Stimulated activated CD4-positive, alpha-beta T cell treated with anti-CD3 and anti-CD28 coated beads, TNF-alpha, amount 100 ng/mL, for 48 hours (primary cell): ENCODE results near the gene AP4E1.
"Not testable (repeated sequence)": the region's sequence is repeated elsewhere in the genome, so short reads cannot be mapped to it uniquely, and the experiment has no call there.

ENCODE experiments used
- DNase-seq, 3 donors: peaks; one replicate each; pipeline ENCODE4 v3.0.0-alpha.2; 2020; ENCODE audit warnings: low read depth in 3 of 3

AP4E1 gene

DNA sequence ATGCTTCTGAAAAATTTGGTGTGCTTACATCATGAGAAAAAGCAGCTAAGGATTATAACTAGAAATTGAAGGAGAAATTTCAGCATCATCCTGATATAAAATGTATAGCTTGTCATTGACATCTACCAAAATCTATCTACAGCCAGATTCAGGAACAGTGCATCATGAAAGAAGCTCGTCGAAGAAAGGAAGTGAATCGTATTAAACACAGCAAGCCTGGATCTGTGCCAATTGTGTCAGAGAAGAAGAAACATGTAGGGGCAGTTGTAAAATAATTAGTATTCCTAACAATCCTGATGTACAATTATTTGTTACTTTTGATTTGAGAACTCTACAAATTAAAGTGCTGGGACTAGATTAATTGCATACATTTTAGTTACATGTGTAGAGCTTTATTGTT, 37.2 kb downstream of the AP4E1 start:
- DNase-seq, result no peak

GRCh38 chr15:50950745-50951144, 42.3 kb downstream of the AP4E1 start:
- not testable (repeated sequence) for DNase-seq

GRCh38 chr15:50953302-50953701, 44.8 kb downstream of the AP4E1 start:
- DNase-seq, result no peak

GRCh38 chr15:50954837-50955236, 46.4 kb downstream of the AP4E1 start:
- not testable (repeated sequence) for DNase-seq

GRCh38 chr15:50959717-50960116, 51.2 kb downstream of the AP4E1 start:
- DNase-seq, result no peak

DNA sequence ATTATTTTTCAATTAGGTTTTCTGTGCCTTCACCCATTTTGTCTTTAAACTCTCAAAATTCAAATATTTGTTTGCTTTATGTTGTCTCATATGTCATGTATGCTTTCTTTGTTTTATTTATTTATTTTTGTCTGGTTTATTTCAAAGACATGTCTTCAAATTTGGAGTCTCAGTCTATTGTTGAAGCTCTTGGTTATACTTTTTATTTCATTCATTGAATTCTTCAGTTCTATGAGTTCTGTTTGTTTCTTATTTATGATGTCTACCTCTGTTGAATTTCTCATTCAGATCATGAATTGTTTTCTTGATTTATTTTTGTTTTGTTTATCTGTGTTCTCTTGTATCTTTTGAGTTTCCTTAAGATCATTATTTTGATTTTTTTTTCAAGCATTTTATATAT, 55.6 kb downstream of the AP4E1 start:
- no peak for DNase-seq

- DNase-seq, result no peak
Observed at GRCh38 chr15:50968353-50968752, 59.9 kb downstream of the AP4E1 start.

DNA sequence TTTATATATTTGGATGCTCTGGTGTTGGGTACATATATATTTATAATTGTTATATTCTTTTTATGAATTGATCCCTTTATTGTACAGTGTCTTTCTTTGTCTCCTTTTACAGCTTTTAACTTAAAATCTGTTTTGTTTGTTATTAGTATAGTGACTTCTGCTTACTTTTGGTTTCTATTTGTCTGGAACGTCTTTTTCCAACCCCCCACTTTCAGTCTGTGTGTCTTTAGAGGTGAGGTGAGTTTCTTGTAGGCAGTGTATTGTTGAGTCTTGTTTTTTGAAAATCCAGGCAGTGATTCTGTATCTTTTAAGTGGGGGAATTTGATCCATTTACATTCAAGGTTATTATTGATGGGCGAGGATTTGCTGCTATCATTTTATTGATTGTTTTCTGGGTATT, 62.0 kb downstream of the AP4E1 start:
- no peak for DNase-seq

GRCh38 chr15:50971115-50971514, 62.6 kb downstream of the AP4E1 start:
- no peak for DNase-seq

DNA sequence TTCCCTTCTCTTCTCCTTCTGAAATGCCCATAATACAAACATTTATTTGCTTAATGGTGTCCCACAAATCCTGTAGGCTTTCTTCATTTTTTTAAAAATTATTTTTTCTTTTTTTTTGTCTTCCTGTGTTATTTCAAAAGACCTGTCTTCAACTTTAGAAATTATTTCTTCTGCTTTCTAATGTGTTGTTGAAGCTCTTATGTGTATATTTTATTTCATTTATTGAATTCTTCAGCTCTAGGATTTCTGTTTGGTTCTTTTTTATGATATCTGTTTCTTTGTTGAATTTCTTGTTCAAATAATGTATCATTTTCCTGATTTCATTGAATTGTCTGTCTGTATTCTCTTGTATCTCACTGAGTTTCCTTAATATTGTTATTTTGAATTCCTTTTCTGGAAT, 63.1 kb downstream of the AP4E1 start:
- DNase-seq, result no peak

GRCh38 chr15:50973605-50974004, 65.1 kb downstream of the AP4E1 start:
- no peak for DNase-seq

DNA sequence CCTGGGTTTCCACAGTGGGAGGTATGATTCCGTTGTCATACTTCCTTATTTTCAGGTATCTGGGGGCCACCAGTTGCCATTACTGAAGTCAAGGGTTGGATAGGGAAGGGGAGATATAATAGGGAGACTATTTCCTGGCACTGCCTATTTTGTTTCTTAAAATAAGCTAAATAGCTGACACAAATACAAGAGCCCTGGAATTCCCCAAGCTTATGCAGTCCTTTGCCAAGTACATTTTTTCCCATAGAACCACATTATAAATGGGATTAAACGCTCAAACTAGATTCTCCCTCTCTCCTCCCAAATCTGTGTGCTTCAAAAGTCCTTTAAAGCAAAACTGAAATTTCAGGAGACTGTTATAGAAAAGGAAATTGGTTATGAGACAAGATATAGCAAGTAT, 68.7 kb downstream of the AP4E1 start:
- no peak for DNase-seq

DNA sequence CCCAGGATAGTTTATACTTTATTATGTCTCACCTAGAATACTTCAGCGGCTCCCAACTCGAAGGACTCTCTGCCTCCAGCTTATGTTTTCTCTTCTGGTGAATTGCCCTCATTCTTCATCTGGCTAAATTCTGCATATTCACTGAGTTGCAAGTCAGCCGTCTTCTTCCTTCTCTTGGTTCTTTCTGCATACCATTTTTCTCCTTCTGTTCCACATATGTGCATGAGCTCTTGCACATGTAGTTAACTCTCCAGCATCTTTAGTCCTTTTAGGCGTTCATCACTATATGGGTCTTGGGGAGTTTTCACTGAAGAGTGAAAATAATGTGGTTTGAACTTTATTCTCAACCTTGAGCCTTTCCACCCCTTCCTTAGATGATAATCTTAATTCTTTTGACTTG, 70.1 kb downstream of the AP4E1 start:
- no peak for DNase-seq

DNA sequence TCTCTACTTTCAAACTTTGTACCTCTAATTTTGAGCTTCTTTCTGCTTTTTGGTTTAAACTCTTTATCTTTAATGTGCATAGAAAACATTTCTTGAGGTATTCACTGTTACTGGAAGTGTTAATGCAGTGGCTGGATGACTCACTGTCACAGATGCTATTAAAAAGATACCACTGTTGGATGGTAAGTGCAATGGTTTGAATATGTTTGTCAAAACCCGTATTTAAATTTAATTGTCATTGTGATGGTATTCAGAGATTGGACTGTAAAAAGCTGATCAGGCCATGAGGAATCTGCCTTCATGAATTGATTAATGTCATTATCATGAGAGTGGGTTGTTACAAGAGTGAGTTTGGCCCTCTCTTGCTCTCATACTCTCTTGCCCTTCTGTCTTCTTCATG, 70.6 kb downstream of the AP4E1 start:
- no peak for DNase-seq

GRCh38 chr15:50993598-50993997, 85.1 kb downstream of the AP4E1 start:
- no peak for DNase-seq

DNA sequence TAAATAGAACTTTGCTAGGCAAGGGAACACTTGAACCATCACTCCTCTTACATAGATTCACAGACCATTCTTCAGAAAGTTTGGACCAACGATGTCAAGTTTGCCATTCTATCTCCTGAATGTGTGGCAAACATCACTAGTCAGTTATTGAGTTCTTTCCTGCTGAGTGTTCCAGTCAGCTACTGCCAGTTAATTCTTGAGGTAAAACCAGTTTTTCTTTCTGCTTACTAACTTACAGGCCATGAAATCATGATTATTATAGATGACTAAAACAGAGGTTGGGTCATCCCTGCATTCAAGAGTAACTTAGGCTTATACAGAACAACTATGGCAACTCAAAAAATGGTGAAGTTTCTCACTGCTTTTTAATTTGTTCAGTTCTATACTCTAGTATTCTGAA, 88.2 kb downstream of the AP4E1 start:
- no peak for DNase-seq

DNA sequence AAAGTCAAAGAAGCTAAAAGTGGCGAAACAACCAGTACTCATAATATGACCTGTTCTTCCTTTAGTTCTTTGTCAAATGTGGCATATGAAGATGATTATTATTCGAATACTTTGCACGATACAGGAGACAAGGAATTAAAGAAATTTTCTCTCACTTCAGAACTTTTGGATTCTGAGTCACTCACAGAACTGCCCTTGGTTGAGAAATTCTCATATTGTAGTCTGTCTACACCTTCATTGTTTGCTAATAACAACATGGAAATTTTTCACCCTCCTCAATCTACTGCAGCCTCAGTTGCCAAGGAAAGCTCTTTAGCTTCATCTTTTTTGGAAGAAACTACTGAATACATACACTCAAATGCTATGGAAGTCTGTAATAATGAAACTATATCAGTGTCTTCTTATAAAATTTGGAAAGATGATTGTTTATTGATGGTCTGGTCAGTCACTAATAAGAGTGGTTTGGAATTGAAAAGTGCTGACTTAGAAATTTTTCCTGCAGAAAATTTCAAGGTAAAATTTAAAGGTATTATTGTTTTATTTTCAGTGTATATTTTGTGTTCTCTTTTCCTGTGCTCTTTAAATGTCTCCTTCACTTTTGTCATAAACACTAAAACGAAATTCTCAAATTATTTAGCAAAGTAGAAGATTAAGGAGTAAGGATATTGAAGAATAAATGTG, 89.0 kb downstream of the AP4E1 start:
- DNase-seq, result no peak

- no peak for DNase-seq
Observed at GRCh38 chr15:51004103-51004551, 95.6 kb downstream of the AP4E1 start.

- no peak for DNase-seq
Observed at GRCh38 chr15:51006336-51006985, 98.0 kb downstream of the AP4E1 start.

- DNase-seq, result no peak
Observed at GRCh38 chr15:51007131-51007666, 98.7 kb downstream of the AP4E1 start.

DNA sequence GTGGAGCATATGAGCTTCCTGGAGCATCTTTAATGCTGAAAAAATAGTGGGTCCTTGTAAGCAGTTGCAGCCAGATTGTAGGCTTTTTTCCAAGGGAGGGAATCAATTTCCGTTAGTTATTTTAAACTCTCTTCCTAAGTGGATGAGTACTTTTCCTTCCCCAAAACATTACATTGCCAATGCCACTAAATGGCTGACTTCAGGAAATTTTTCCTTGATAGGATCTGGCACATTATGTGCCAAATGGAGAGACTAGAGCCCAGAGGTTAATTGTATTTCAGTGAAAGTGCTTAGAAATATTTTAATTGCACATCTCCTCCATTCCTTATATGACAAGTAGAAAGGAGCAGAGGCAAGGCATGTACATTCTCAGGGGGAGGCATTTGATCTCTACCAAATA, 102.7 kb downstream of the AP4E1 start:
- no peak for DNase-seq

DNA sequence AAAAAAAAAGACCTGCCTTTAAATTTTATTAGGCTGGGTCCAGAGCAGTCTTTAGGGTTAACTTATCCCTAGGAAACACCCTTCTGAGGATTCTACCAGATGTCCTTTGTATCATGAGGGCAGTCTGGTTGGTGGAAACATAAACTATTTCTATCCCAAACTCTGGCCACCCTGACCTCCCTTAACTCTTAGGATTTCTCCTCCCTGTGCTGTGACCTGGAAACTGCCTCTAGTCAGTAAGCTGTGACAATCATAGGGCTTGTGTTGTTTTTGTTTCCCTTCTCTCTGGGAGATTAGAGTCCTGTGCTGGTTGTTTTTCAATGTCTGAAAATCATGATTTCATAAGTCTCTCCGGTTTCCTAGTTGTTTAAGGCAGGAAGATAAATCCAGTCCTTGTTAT, 108.1 kb downstream of the AP4E1 start:
- DNase-seq, result no peak

GRCh38 chr15:51022206-51022605, 113.7 kb downstream of the AP4E1 start:
- no peak for DNase-seq
